GM18951 (cell line): Measurements from ENCODE around the gene GABPB2.

Source experiments
- POLR2A ChIP-seq: IDR thresholded peaks from 4 replicates; pipeline ENCODE4 v1.6.1; 2011; ENCODE audit warnings: mild to moderate bottlenecking; ENCODE audit not compliant: insufficient read length, insufficient read depth; ENCODE audit errors: extremely low read depth
- in situ Hi-C: fragments of 300-500 bp; cut with MboI; formaldehyde crosslinking; loops from one replicate; pipeline ENCODE4 v1.12.0; 2022; ENCODE audit warnings: low sequenced_read_pairs, mixed read lengths, inconsistent platforms; ENCODE audit not compliant: unreplicated experiment

Gene GABPB2

DNA sequence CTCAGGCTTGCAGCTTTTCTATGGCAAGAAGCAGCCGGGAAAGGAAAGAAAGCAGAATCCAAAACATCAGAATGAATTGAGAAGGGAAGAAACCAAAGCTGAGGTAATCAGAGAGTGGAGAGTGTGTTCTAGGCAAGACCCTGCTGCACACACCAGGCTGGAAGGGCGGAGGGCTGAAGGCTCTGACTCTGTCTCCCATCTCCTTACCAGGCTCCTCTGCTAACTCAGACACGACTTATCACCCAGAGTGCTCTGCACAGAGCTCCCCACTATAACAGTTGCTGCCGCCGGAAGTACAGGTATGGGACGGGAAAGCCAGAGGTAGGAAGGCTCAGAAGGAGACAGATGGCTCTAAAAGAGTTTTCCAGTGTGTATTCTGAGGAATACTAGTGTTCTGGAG, 96.6 kb downstream of the GABPB2 start:
- in situ Hi-C loops: no loop called here
- no peak for TF ChIP-seq POLR2A

DNA sequence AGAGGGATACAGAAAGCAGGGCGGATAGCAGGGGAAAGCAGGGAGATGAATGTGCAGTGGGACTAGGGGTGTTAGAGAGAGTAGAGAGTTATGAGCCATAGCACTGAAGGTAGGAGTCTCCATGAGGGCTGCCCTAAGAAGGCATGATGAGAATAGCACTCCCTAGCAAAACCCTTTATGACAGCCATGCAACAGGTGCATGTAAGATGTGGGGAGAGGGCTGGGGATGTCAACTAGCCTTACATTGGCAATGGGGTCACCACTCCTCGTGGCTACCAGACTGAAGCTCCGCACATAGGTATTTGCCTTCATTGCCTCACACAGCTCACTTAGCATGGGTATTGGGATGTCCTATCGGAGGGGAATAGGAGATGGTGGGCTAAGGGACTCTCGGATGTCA, 100.6 kb downstream of the GABPB2 start:
- peak; percentile 25 for TF ChIP-seq POLR2A
- in situ Hi-C loops: no loop called here
